ENCODE data around the gene LRRC59. TPM values are rescaled to one million over a fixed set of nuclear protein-coding genes. Genes with fewer than 3 reads are reported as not detected.

Gene LRRC59
- total and polyA plus RNA-seq, 2 experiments from 2014 or later = 46.4 to 124 TPM

DNA sequence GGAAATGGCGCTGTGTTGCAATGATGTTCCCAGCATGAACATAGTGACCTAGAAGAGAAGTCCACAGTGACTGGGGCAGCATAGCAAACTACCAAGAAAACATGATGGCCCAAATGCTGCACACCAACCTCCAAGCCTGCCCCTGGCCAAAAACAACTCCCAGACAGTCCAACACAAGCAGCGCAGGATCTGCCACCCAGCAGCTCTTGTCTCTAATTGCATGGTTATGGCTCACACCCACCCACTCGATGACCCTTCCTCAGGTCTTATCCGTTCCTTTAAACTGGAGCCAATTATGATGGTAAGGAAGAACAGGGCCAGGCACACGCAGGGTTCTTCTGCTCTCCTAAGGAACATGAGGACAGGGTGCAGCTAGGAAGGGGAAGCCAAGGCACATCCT is 27.3 kb downstream of the LRRC59 start (continued):
- TF ChIP-seq JUNB (IDR thresholded peaks at IDR 0.05; ENCODE audit: unreplicated experiment) (no peak), NANOG (IDR thresholded peaks at IDR 0.05; ENCODE audit: borderline replicate concordance) (no peak), ZNF331 (CRISPR knock-in tag; IDR thresholded peaks at IDR 0.05; ENCODE audit: low read depth) (no peak), ETS1 (IDR thresholded peaks at IDR 0.05) (no peak), CREB1 (CRISPR knock-in tag; IDR thresholded peaks at IDR 0.05; ENCODE audit: low read depth) (no peak)

- H3K36me3 Mint-ChIP-seq (ENCODE audit: low read depth) = peaks cover 47% of the 10 kb centered on the region
- H3K9me2 ChIP-seq (ENCODE audit: insufficient read depth) = no peaks in the 10 kb centered on the region
- ATAC-seq (no peak), DNase-seq (ENCODE audit: low spot score) (no peak)
- peaks cover 38% of the 10 kb centered on the region for H3K4me1 Mint-ChIP-seq
- no peaks in the 10 kb centered on the region; the same call in 2 of the 3 replicates for H3K9me3 Mint-ChIP-seq
- H3F3A ChIP-seq (replicated peaks; ENCODE audit: low read depth) = no peaks in the 10 kb centered on the region
- H4K20me1 ChIP-seq (replicated peaks; ENCODE audit: insufficient read depth) = peaks cover 9% of the 10 kb centered on the region
- H3K27ac ChIP-seq (ENCODE audit: low read depth) = no peak overlapping the region
- peaks cover 24% of the 10 kb centered on the region for H3K4me1 ChIP-seq (ENCODE audit: insufficient read depth)
- no peak overlapping the region for H2AFZ ChIP-seq
- no peak overlapping the region for H3K4me3 ChIP-seq
- H3K27ac Mint-ChIP-seq = no peak overlapping the region
- no peak for TF ChIP-seq ZNF114 (CRISPR knock-in tag; IDR thresholded peaks at IDR 0.05)
- TF ChIP-seq, protein P1, sequence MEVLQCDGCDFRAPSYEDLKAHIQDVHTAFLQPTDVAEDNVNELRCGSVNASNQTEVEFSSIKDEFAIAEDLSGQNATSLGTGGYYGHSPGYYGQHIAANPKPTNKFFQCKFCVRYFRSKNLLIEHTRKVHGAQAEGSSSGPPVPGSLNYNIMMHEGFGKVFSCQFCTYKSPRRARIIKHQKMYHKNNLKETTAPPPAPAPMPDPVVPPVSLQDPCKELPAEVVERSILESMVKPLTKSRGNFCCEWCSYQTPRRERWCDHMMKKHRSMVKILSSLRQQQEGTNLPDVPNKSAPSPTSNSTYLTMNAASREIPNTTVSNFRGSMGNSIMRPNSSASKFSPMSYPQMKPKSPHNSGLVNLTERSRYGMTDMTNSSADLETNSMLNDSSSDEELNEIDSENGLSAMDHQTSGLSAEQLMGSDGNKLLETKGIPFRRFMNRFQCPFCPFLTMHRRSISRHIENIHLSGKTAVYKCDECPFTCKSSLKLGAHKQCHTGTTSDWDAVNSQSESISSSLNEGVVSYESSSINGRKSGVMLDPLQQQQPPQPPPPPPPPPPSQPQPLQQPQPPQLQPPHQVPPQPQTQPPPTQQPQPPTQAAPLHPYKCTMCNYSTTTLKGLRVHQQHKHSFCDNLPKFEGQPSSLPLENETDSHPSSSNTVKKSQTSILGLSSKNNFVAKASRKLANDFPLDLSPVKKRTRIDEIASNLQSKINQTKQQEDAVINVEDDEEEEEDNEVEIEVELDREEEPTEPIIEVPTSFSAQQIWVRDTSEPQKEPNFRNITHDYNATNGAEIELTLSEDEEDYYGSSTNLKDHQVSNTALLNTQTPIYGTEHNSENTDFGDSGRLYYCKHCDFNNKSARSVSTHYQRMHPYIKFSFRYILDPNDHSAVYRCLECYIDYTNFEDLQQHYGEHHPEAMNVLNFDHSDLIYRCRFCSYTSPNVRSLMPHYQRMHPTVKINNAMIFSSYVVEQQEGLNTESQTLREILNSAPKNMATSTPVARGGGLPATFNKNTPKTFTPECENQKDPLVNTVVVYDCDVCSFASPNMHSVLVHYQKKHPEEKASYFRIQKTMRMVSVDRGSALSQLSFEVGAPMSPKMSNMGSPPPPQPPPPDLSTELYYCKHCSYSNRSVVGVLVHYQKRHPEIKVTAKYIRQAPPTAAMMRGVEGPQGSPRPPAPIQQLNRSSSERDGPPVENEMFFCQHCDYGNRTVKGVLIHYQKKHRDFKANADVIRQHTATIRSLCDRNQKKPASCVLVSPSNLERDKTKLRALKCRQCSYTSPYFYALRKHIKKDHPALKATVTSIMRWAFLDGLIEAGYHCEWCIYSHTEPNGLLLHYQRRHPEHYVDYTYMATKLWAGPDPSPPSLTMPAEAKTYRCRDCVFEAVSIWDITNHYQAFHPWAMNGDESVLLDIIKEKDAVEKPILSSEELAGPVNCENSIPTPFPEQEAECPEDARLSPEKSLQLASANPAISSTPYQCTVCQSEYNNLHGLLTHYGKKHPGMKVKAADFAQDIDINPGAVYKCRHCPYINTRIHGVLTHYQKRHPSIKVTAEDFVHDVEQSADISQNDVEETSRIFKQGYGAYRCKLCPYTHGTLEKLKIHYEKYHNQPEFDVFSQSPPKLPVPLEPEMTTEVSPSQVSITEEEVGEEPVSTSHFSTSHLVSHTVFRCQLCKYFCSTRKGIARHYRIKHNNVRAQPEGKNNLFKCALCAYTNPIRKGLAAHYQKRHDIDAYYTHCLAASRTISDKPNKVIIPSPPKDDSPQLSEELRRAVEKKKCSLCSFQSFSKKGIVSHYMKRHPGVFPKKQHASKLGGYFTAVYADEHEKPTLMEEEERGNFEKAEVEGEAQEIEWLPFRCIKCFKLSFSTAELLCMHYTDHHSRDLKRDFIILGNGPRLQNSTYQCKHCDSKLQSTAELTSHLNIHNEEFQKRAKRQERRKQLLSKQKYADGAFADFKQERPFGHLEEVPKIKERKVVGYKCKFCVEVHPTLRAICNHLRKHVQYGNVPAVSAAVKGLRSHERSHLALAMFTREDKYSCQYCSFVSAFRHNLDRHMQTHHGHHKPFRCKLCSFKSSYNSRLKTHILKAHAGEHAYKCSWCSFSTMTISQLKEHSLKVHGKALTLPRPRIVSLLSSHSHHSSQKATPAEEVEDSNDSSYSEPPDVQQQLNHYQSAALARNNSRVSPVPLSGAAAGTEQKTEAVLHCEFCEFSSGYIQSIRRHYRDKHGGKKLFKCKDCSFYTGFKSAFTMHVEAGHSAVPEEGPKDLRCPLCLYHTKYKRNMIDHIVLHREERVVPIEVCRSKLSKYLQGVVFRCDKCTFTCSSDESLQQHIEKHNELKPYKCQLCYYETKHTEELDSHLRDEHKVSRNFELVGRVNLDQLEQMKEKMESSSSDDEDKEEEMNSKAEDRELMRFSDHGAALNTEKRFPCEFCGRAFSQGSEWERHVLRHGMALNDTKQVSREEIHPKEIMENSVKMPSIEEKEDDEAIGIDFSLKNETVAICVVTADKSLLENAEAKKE (CRISPR knock-in tag; IDR thresholded peaks at IDR 0.05) = no peak
- H3K4me2 ChIP-seq = no peak overlapping the region
- peaks cover 22% of the 10 kb centered on the region; the same call in 1 of the 2 replicates for H3K36me3 ChIP-seq (ENCODE audit: insufficient read depth)
- H3K27me3 Mint-ChIP-seq (ENCODE audit: insufficient read depth, low read depth, poor library complexity) = peaks cover 9% of the 10 kb centered on the region
- H3K79me2 ChIP-seq (replicated peaks; ENCODE audit: insufficient read depth) = peaks cover 17% of the 10 kb centered on the region
- H3K27me3 ChIP-seq (ENCODE audit: insufficient read depth) = no peaks in the 10 kb centered on the region
- H3K4me3 Mint-ChIP-seq = no peak overlapping the region
Observed at GRCh38 chr17:50367401-50367800, 29.9 kb downstream of the LRRC59 start.
